Dermis blood vessel endothelial cell (primary cell): ENCODE data around the gene LPO. TPM values are rescaled to one million over a fixed set of nuclear protein-coding genes. Genes with fewer than 3 reads are reported as not detected.

Experiments
- total RNA-seq: library from RNA; depleted of rRNA; stranded (reverse); fragments of >200 nt; gene quantifications from 2 replicates; pipeline ENCODE4 v1.2.3, GENCODE V29; 2014

LPO gene
- total RNA-seq, 1 donor from 2014 or later, result under 0.01 TPM

Other genes starting within 250 kb of the LPO start
- gene SRSF1, start 231.3 kb upstream of the LPO start, total RNA-seq, result 415 and 532 TPM in 2 replicates
- gene DYNLL2, start 155.2 kb upstream of the LPO start, total RNA-seq, result 12.6 and 17.2 TPM in 2 replicates
- not detected in 2 replicates for gene OR4D1, start 90.2 kb upstream of the LPO start, total RNA-seq
- not detected in 2 replicates for gene OR4D2, start 71.6 kb upstream of the LPO start, total RNA-seq
- not detected in 2 replicates for gene EPX, start 45.9 kb upstream of the LPO start, total RNA-seq
- 10.2 and 13.4 TPM in 2 replicates for gene MKS1, start 19.3 kb upstream of the LPO start, total RNA-seq
- not detected in 2 replicates for gene MPO, start 42.4 kb downstream of the LPO start, total RNA-seq
- gene TSPOAP1, start 90.2 kb downstream of the LPO start, total RNA-seq, result under 0.01 and 0.14 TPM in 2 replicates
- gene SUPT4H1, start 113.6 kb downstream of the LPO start, total RNA-seq, result 39.0 and 53.6 TPM in 2 replicates
- not detected in 2 replicates for gene RNF43, start 178.9 kb downstream of the LPO start, total RNA-seq
- gene HSF5, start 249.8 kb downstream of the LPO start, total RNA-seq, result 0.05 and 0.17 TPM in 2 replicates